ENCODE measurements around the gene CHERP.
"Not testable (repeated sequence)": the region's sequence is repeated elsewhere in the genome, so short reads cannot be mapped to it uniquely, and the experiment has no call there.

Gene CHERP

GRCh38 chr19:16497837-16498236 lies 44.4 kb downstream of the CHERP start:
- DNase-seq (ENCODE audit: low spot score) = no peak
- TF ChIP-seq, protein P1, sequence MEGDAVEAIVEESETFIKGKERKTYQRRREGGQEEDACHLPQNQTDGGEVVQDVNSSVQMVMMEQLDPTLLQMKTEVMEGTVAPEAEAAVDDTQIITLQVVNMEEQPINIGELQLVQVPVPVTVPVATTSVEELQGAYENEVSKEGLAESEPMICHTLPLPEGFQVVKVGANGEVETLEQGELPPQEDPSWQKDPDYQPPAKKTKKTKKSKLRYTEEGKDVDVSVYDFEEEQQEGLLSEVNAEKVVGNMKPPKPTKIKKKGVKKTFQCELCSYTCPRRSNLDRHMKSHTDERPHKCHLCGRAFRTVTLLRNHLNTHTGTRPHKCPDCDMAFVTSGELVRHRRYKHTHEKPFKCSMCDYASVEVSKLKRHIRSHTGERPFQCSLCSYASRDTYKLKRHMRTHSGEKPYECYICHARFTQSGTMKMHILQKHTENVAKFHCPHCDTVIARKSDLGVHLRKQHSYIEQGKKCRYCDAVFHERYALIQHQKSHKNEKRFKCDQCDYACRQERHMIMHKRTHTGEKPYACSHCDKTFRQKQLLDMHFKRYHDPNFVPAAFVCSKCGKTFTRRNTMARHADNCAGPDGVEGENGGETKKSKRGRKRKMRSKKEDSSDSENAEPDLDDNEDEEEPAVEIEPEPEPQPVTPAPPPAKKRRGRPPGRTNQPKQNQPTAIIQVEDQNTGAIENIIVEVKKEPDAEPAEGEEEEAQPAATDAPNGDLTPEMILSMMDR (IDR thresholded peaks at IDR 0.05; ENCODE audit: extremely low read depth, missing control alignments) = no peak

DNA sequence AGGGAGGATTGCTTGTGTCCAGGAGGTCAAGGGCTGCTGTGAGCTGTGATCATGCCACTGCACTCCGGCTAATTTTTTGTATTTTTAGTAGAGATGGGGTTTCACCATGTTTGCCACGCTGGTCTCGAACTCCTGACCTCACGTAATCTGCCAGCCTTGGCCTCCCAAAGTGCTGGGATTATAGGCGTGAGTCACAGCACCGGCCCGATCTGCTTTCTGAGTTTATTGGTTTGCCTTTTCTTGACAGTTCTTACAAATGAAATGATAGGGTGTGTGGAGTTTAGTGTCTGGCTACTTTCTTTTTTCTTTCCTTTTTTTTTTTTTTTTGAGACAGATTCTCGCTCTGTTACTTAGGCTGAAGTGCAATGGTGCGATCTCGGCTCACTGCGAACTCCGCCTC lies 45.2 kb downstream of the CHERP start:
- TF ChIP-seq, protein P1 (IDR thresholded peaks at IDR 0.05; ENCODE audit: extremely low read depth, missing control alignments) = no peak
- no peak for DNase-seq (ENCODE audit: low spot score)

- TF ChIP-seq, protein P1 (IDR thresholded peaks at IDR 0.05; ENCODE audit: extremely low read depth, missing control alignments) = no peak
- DNase-seq (ENCODE audit: low spot score) = no peak
Measured at GRCh38 chr19:16496613-16496983, 45.6 kb downstream of the CHERP start.

DNA sequence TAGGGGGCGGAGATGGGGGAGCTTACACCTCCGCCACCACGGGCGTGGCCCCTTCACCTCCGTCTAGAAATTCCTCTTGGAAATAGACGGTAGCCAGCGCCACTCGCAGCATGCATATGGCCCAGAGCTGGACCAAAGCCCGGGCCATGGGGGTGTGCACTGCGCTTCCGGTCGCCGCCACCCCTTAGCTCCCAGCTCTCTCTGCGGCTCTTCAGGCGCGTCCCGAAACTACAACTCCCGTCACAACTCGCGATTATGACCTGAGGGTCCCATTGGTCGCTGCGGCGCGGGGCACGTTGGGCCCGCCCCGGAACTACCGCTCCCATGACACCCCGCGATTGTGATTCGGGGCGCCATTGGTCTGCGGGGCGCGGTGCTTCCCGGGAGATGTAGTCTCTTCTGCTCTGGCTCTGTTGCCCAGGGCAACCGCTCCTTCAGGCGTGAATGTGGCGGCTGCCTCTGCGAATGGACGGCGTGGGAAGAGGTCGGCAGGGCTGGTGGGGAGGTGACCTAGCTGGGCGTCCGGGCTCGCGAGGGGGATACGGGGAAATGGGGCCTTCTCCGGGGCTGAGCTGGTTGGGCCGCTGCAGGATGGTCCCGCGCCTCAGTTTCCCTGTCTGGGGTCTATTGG lies 46.1 kb downstream of the CHERP start, which contains the start of the genes C19orf44 and CALR3:
Gene C19orf44 (plus strand): TSS at position 413 of the 631 bp plus-strand sequence. CDS start 4,399 bp downstream, outside the sequence.
Gene CALR3 (minus strand): TSS at position 186 of the 631 bp plus-strand sequence. CDS start 38 bp downstream, at position 148.
- TF ChIP-seq, protein P1 (IDR thresholded peaks at IDR 0.05; ENCODE audit: extremely low read depth, missing control alignments) = no peak
- DNase-seq (ENCODE audit: low spot score) = peak; percentile 94

DNA sequence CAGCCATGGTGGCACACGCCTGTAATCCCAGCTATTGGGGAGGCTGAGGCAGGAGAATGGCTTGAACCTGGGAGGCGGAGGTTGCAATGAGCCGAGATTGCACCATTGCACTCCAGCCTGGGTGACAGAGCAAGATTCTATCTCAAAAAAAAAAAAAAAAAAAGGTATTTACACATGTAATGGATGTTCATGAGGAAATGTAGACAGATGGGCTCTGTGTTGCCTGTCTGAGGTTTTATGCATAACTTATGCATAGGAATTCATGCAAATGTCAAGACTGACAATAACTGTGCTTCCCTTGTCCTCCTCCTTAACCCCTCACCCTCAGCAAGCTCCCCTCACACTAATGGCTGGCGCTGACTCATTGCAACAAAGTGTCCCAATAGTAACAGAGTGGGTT lies 55.8 kb downstream of the CHERP start:
- DNase-seq (ENCODE audit: low spot score) = not testable (repeated sequence)

DNA sequence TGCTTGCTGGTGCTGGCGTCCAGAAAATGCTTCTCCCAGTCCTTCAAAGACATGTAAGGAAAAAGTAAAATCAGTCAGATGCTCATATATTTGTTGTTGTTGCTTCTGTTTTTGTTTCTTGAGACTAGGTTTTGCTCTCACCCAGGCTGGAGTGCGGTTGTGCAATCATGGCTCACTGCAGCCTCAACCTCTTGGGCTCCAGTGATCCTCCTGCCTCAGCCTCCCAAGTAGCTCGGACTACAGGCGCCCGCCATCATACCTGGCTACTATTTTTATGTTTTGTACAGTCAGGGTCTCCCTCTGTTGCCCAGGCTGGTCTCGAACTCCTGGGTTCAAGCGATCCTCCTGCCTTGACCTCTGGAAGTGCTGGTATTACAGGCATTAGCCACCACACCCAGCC lies 59.5 kb downstream of the CHERP start:
- DNase-seq (ENCODE audit: low spot score) = no peak
- TF ChIP-seq, protein P1 (IDR thresholded peaks at IDR 0.05; ENCODE audit: extremely low read depth, missing control alignments) = no peak

DNA sequence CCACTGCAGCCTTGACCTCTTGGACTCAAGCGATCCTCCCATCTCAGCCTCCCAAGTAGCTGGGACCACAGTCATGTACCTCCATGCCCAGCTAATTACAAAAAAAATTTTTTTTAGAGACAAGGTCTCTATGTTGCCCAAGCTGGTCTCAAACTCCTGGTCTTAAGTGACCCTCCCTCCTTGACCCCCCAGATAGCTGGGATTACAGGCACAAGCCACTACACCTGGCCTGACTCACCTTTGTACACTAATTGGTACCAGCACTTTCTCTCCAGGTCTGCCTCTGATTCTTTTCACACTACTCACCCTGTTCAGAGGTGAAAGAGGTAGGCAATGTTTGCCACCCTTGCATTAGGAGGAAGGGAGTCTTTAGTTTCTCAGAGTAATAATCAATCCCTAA lies 64.9 kb downstream of the CHERP start:
- DNase-seq (ENCODE audit: low spot score) = no peak
- TF ChIP-seq, protein P1 (IDR thresholded peaks at IDR 0.05; ENCODE audit: extremely low read depth, missing control alignments) = no peak

GRCh38 chr19:16476401-16476800 lies 65.8 kb downstream of the CHERP start:
- DNase-seq (ENCODE audit: low spot score) = no peak
- TF ChIP-seq, protein P1 (IDR thresholded peaks at IDR 0.05; ENCODE audit: extremely low read depth, missing control alignments) = no peak
